NCI-H82 (cell line): ENCODE measurements around the gene KRTAP10-11.
"Not testable (repeated sequence)": the region's sequence is repeated elsewhere in the genome, so short reads cannot be mapped to it uniquely, and the experiment has no call there.

Experiments
- DNase-seq: peaks from one replicate; lab custom pipeline; 2025; lab: John Stamatoyannopoulos, UW

Gene KRTAP10-11

GRCh38 chr21:44615466-44615865 is 30.7 kb upstream of the KRTAP10-11 start:
- no peak for DNase-seq

GRCh38 chr21:44615911-44616590 is 30.2 kb upstream of the KRTAP10-11 start:
- DNase-seq, result no peak

DNA sequence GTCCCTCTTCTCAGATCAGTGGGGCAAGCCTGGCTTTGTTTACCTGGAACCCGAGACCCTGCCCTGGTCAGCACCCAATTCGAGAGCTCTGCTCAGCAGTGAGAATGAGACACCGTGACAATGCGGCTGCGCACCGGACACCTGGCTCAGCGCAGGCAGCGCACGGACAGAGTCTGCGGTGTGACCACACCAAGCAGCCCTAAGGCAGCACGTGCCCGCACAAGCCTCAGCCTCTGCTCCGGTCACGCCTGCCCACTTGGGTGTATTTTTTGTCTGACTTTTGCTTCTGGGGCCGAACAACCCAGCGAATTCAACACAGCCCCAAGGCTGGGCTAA is 29.7 kb upstream of the KRTAP10-11 start:
- DNase-seq, result no peak

DNA sequence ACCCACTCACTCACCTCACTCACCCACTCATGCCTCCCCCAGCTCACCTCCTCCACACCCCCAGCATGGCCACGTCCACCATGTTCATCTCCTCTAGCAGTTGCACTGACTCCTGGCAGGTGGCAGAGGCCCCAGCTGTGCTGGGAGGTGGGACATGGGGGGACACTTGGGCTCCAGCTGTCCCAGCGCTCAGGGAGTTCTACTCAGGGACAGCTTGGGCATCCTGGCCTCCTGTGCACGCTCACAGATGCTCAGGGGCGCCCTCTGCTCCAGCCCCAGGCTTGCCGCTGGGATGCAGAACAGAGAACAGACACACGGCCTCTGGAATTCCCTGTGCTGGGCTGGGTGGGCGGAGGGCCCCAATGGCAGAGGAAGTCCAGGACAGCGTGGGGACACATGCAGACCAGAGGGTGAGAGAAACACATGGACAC is 29.1 kb upstream of the KRTAP10-11 start:
- DNase-seq, result no peak

GRCh38 chr21:44618504-44618903 is 27.7 kb upstream of the KRTAP10-11 start:
- DNase-seq, result no peak

GRCh38 chr21:44618909-44619308 is 27.3 kb upstream of the KRTAP10-11 start:
- DNase-seq, result no peak

DNA sequence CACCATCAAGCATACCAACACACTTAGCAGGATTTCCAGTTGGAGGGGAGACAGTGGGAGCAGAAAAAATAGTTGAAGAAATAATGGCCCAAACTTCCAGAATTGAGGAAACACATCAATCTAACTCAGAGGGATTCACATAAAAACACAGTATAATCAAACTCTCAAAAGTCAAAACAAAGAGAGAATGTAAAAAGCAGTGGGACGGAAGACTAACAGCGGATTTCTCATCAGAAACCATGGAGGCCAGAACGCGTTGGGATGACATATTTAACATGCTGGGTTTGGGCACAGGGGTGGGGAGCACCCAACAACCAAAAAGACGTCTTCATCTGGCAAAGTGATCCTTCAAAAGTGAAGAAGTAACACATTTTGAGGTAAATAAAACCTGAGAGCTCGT is 26.3 kb upstream of the KRTAP10-11 start:
- DNase-seq, result no peak

- DNase-seq, result no peak
Observed at GRCh38 chr21:44623575-44623974, 22.6 kb upstream of the KRTAP10-11 start.

GRCh38 chr21:44625756-44626155 is 20.5 kb upstream of the KRTAP10-11 start:
- DNase-seq, result no peak

DNA sequence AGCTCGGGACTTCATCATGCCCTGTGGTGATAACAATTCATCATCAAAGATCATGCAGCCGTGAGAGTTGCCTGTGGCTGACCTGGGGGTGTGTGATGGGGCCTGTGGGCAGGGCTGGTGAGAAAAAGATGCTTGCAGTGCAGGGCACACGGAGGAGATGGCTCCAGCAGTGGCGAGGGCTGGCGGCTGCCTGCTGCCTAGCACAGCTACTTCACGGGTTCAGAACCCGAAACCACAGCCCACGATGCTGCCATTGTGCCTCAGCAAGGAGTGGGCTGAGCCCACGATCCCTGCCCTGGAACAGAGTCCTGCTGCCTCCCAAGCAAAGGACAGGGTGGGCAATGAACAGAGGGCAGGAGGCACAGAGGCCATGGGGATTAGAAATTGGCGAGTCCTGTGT is 20.0 kb upstream of the KRTAP10-11 start:
- DNase-seq, result no peak

GRCh38 chr21:44626673-44627143 is 19.5 kb upstream of the KRTAP10-11 start, which contains the start of gene KRTAP10-9:
Gene KRTAP10-9 (plus strand): TSS chr21:44627093. CDS start chr21:44627172, 79 bp downstream.
- DNase-seq, result no peak

DNA sequence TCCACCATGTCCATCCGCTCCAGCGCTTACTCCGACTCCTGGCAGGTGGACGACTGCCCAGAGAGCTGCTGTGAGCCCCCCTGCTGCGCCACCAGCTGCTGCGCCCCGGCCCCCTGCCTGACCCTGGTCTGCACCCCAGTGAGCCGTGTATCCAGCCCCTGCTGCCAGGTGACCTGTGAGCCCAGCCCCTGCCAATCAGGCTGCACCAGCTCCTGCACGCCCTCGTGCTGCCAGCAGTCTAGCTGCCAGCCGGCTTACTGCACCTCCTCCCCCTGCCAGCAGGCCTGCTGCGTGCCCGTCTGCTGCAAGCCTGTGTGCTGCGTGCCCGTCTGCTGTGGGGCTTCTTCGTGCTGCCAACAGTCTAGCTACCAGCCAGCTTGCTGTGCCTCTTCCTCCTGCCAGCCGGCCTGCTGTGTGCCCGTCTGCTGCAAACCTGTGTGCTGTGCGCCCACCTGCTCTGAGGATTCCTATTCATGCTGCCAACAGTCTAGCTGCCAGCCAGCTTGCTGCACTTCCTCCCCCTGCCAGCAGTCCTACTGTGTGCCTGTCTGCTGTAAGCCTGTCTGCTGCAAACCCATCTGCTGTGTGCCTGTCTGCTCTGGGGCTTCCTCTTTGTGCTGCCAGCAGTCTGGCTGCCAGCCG is 18.9 kb upstream of the KRTAP10-11 start:
- DNase-seq, result not testable (repeated sequence)

DNA sequence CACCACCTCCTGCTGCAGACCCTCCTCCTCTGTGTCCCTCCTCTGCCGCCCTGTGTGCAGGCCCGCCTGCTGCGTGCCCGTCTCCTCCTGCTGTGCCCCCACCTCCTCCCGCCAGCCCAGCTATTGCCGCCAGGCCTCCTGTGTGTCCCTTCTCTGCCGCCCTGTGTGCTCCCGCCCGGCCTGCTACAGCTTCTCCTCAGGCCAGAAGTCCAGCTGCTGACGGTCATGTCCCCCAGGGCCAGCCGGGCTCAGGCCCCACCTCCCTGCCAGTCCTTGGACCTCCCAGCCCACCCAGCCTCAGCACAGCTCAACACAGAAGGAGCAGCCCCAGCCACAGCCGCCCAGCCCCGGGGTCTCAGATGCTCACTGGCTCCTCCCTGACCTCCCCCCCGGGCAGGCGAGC is 18.4 kb upstream of the KRTAP10-11 start:
- DNase-seq, result not testable (repeated sequence)

- DNase-seq, result no peak
Observed at GRCh38 chr21:44628707-44629391, 17.4 kb upstream of the KRTAP10-11 start.

- no peak for DNase-seq
Observed at GRCh38 chr21:44630440-44630839, 15.8 kb upstream of the KRTAP10-11 start.

DNA sequence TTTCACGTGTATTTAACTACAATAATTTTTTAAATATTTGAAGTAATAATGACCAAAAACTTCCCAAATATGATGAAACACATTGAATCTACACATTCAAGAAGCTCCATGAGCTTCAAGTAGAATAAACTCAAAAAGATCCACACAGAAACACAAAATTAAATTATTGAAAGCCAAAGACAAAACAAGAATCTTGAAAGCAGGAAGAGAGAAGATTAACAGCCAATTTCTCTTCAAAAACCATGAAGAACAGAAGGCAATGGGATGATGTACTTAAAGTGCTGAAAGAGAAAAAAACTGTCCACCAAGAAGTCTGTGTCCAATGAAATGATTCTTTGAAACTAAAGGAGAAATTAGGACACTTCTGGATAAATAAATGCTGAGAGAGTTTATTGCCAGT is 14.1 kb upstream of the KRTAP10-11 start:
- no peak for DNase-seq

- DNase-seq, result no peak
Observed at GRCh38 chr21:44636209-44637017, 9.8 kb upstream of the KRTAP10-11 start.

GRCh38 chr21:44637018-44637850 is 9.0 kb upstream of the KRTAP10-11 start, which contains the start of gene KRTAP10-10:
Gene KRTAP10-10 (plus strand): TSS chr21:44637356. CDS start chr21:44637418, 62 bp downstream.
- DNase-seq, result no peak

GRCh38 chr21:44637851-44638348 is 8.3 kb upstream of the KRTAP10-11 start:
- DNase-seq, result not testable (repeated sequence)

GRCh38 chr21:44638506-44639330 is 7.5 kb upstream of the KRTAP10-11 start:
- not testable (repeated sequence) for DNase-seq
